Uterus (tissue), 2 donors: ENCODE measurements around the gene ZNF879.

ENCODE experiments used
- CTCF ChIP-seq, 4 experiments: fragments of 200-600 bp in 2 of 4; fragments of 450-650 bp in 2 of 4; sonication (generic) in 2 of 4; IDR thresholded peaks; one replicate each; pipeline ENCODE4 v1.5.1; 2016 to 2019; ENCODE audit warnings: antibody characterized with exemption in 4 of 4, mild to moderate bottlenecking in 2 of 4, moderate library complexity in 1 of 4
- POLR2A ChIP-seq, 2 donors: fragments of 450-650 bp; IDR thresholded peaks; one replicate each; pipeline ENCODE4 v1.6.1; 2016; ENCODE audit warnings: antibody characterized with exemption in 2 of 2, mild to moderate bottlenecking in 1 of 2, moderate library complexity in 1 of 2

DNA sequence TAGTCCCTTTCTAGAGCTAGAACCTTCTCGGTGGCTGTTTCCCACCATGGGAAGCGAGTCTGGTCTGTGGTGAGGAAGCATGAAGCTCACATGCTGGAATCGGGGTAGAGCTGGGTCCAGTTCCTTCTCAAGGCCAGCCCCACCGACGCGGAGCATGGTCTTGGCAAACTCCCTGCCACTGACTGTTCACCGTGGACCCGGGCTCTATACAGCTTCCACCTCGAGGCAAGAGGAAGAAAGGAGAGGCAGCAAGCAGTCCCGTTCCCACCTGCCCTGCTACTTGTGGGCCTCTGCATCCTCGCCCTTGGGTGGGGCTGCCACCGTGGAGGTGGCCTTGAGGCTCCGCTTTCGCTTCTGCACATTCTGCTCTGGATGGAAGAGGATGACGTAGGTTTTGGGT is 42.2 kb upstream of the ZNF879 start:
- TF ChIP-seq CTCF (IDR thresholded peaks at IDR 0.05) (no peak), POLR2A (IDR thresholded peaks at IDR 0.05) (no peak)
